PFSK-1 (cell line): ENCODE results near the gene EVI5L.

Source experiments
- POLR2AphosphoS5 ChIP-seq: IDR thresholded peaks from 2 replicates; pipeline ENCODE4 v1.6.1; 2012; ENCODE audit warnings: low read depth, mild to moderate bottlenecking, control low read depth, low read length, moderate library complexity
- SIN3A ChIP-seq: IDR thresholded peaks from 2 replicates; pipeline ENCODE4 v1.6.1; 2012; ENCODE audit warnings: mild to moderate bottlenecking, low read length, moderate library complexity, borderline replicate concordance; ENCODE audit not compliant: insufficient read depth

GRCh38 chr19:7911508-7912143, 81.6 kb downstream of the EVI5L start:
- TF ChIP-seq SIN3A (no peak), POLR2AphosphoS5 (no peak)
